GM12891 (cell line): Measurements from ENCODE around the gene MYH14.
"Not testable (repeated sequence)": the region's sequence is repeated elsewhere in the genome, so short reads cannot be mapped to it uniquely, and the experiment has no call there.

ENCODE experiments used
- POLR2A ChIP-seq: IDR thresholded peaks from 2 replicates; pipeline ENCODE4 v1.6.1; 2011; ENCODE audit warnings: low read depth, low read length, control low read depth
- POLR2AphosphoS5 ChIP-seq: IDR thresholded peaks from 2 replicates; pipeline ENCODE4 v1.6.1; 2011; ENCODE audit warnings: low read depth, low read length, control low read depth
- TAF1 ChIP-seq: IDR thresholded peaks from 2 replicates; pipeline ENCODE4 v1.6.1; 2011; ENCODE audit warnings: low read depth, low read length, control low read depth

DNA sequence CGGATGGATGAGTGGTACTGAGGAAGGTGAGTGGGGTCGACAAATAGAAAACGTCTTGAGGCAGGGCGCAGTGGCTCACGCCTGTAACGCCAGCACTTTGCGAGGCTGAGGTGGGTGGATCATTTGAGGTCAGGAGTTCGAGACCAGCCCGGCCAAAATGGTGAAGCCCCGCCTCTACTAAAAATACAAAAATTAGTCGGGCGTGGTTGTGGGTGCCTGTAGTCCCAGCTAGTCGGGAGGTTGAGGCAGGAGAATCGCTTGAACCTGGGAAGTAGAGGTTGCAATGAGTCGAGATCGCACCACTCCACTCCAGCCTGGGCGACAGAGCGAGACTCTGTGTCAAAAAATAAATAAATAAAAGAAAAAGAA is 126.5 kb downstream of the MYH14 start:
- not testable (repeated sequence) for TF ChIP-seq POLR2AphosphoS5, TAF1, POLR2A
